Measurements from ENCODE around the gene DNMT3A. TPM values are rescaled to one million over a fixed set of nuclear protein-coding genes. Genes with fewer than 3 reads are reported as not detected.

Gene DNMT3A
- total RNA-seq, 1 donor from 2014 or later, result 21.1 TPM

GRCh38 chr2:25374827-25375226 lies 33.1 kb upstream of the DNMT3A start:
- DNase-seq, result no peak
- intact Hi-C loops (cut with micrococcal nuclease), result loop anchor here (5.0 kb wide), 1 partner anchor 33 kb away; the partner anchor contains the start of gene DNMT3A

GRCh38 chr2:25374411-25374810 lies 32.7 kb upstream of the DNMT3A start:
- no peak for DNase-seq
- no peak for ATAC-seq
- intact Hi-C loops (cut with micrococcal nuclease), result no loop called here

More at GRCh38 chr2:25374827-25375226, 33.1 kb upstream of the DNMT3A start:
- ATAC-seq, result no peak

GRCh38 chr2:25373269-25373981 lies 31.7 kb upstream of the DNMT3A start:
- DNase-seq (peak; percentile 62), ATAC-seq (peak; percentile 59)
- intact Hi-C loops (cut with micrococcal nuclease), result no loop called here

GRCh38 chr2:25372405-25373268 lies 30.9 kb upstream of the DNMT3A start:
- DNase-seq (peak; percentile 17), ATAC-seq (no peak)
- intact Hi-C loops (cut with micrococcal nuclease), result no loop called here

GRCh38 chr2:25371253-25372241 lies 29.8 kb upstream of the DNMT3A start:
- ATAC-seq (no peak), DNase-seq (no peak)
- intact Hi-C loops (cut with micrococcal nuclease), result no loop called here

- intact Hi-C loops (cut with micrococcal nuclease), result no loop called here
- no peak for DNase-seq
- ATAC-seq, result no peak
These were observed 28.2 kb upstream of the DNMT3A start for GRCh38 chr2:25369876-25370275.

GRCh38 chr2:25369439-25369838 lies 27.7 kb upstream of the DNMT3A start:
- ATAC-seq, result no peak
- DNase-seq, result no peak
- intact Hi-C loops (cut with micrococcal nuclease), result no loop called here

GRCh38 chr2:25368660-25369059 lies 26.9 kb upstream of the DNMT3A start:
- no peak for DNase-seq
- intact Hi-C loops (cut with micrococcal nuclease), result no loop called here
- ATAC-seq, result no peak

- intact Hi-C loops (cut with micrococcal nuclease), result no loop called here
- no peak for ATAC-seq
- no peak for DNase-seq
These were observed 25.6 kb upstream of the DNMT3A start for GRCh38 chr2:25367296-25367695.

- no peak for ATAC-seq
- intact Hi-C loops (cut with micrococcal nuclease), result no loop called here
- no peak for DNase-seq
These were observed 24.9 kb upstream of the DNMT3A start for GRCh38 chr2:25366629-25367028.

- intact Hi-C loops (cut with micrococcal nuclease), result no loop called here
- no peak for DNase-seq
- no peak for ATAC-seq
These were observed 23.5 kb upstream of the DNMT3A start for GRCh38 chr2:25365241-25365640.

GRCh38 chr2:25363733-25364132 lies 22.0 kb upstream of the DNMT3A start:
- ATAC-seq, result no peak
- intact Hi-C loops (cut with micrococcal nuclease), result no loop called here
- no peak for DNase-seq

- ATAC-seq (peak; percentile 42), DNase-seq (peak; percentile 54)
- intact Hi-C loops (cut with micrococcal nuclease), result no loop called here
These were observed 20.9 kb upstream of the DNMT3A start for GRCh38 chr2:25362434-25363145.

- peak; percentile 93 for DNase-seq
- intact Hi-C loops (cut with micrococcal nuclease), result no loop called here
- peak; percentile 99 for ATAC-seq
These were observed 20.3 kb upstream of the DNMT3A start for GRCh38 chr2:25362049-25362433.

- intact Hi-C loops (cut with micrococcal nuclease), result no loop called here
- no peak for ATAC-seq
- no peak for DNase-seq
These were observed 19.7 kb upstream of the DNMT3A start for GRCh38 chr2:25361261-25362048.

- intact Hi-C loops (cut with micrococcal nuclease), result no loop called here
- DNase-seq, result no peak
- no peak for ATAC-seq
These were observed 17.1 kb upstream of the DNMT3A start for GRCh38 chr2:25358836-25359235.

GRCh38 chr2:25358249-25358815 lies 16.6 kb upstream of the DNMT3A start:
- no peak for ATAC-seq
- DNase-seq, result no peak
- intact Hi-C loops (cut with micrococcal nuclease), result no loop called here

GRCh38 chr2:25356088-25356487 lies 14.4 kb upstream of the DNMT3A start:
- intact Hi-C loops (cut with micrococcal nuclease), result no loop called here
- no peak for DNase-seq
- no peak for ATAC-seq
